HCT116 (cell line): ENCODE results near the gene TIE1. TPM values are rescaled to one million over a fixed set of nuclear protein-coding genes. Genes with fewer than 3 reads are reported as not detected.

Experiments
- ATAC-seq: fragments of 200-7000 bp; cut with Tn5 transposase; 2 replicates; pipeline ENCODE4 v1.9.1; 2020; ENCODE audit warnings: mild to moderate bottlenecking, moderate library complexity
- BruUV-seq: library from RNA; stranded (reverse); fragments of 400-500 nt; replicated peaks from 2 replicates; lab custom pipeline; 2021; lab: Mats Ljungman, UMichigan
- CTCF ChIA-PET: fragments of 300-600 bp; sonication (Branson Sonifier 250); formaldehyde crosslinking; loops from one replicate; lab custom pipeline; 2021; ENCODE audit warnings: antibody characterized with exemption; lab: Charles Lee
- POLR2A ChIA-PET: fragments of 300-600, 350-600 bp; sonication (Branson Sonifier 250); formaldehyde crosslinking; loops from one replicate; lab custom pipeline; 2021; ENCODE audit warnings: antibody characterized with exemption; lab: Charles Lee
- RAD21 ChIA-PET, 2 experiments: fragments of 300-600 bp; sonication (Branson Sonifier 250); formaldehyde crosslinking; loops; one replicate each; lab custom pipeline; 2023; ENCODE audit warnings: low total read pairs in 2 of 2; ENCODE audit not compliant: uncharacterized antibody in 2 of 2, unreplicated experiment in 2 of 2, low non-redundant PET in 1 of 2; lab: Charles Lee
- DNase-seq: peaks from one replicate; pipeline ENCODE4 v3.0.0-alpha.2; 2010; ENCODE audit warnings: low read depth, low spot score
- H2AFZ ChIP-seq: fragments of 200-600 bp; shearing (Covaris generic), sonication (generic); 2 replicates; pipeline ENCODE4 v1.6.1; 2017; ENCODE audit warnings: low read depth, mixed run types, mixed read lengths, antibody characterized with exemption, low read length; ENCODE audit not compliant: poor library complexity, severe bottlenecking
- H3K27ac ChIP-seq: 2 replicates; pipeline ENCODE4 v1.5.1; 2012; ENCODE audit warnings: low read depth, low read length
- H3K27me3 ChIP-seq: fragments of 200-600 bp; sonication (generic); 2 replicates; pipeline ENCODE4 v1.6.1; 2016; ENCODE audit warnings: mixed run types, low read length, mixed read lengths; ENCODE audit not compliant: insufficient read depth
- H3K36me3 ChIP-seq, 2 experiments: fragments of 200-500 bp in 1 of 2; fragments of 200-600 bp in 1 of 2; sonication (Bioruptor generic) in 1 of 2; sonication (generic) in 1 of 2; 2 replicates each; pipeline versions ENCODE4 v1.5.1 to v1.6.1; 2014 to 2016; ENCODE audit warnings: low read length in 2 of 2, inconsistent platforms in 1 of 2, mixed read lengths in 1 of 2, mixed run types in 1 of 2; ENCODE audit not compliant: insufficient read depth in 2 of 2, control insufficient read depth in 1 of 2
- H3K4me1 ChIP-seq, 2 experiments: fragments of 200-600 bp in 1 of 2; sonication (generic) in 1 of 2; 2 replicates each; pipeline versions ENCODE4 v1.5.1 to v1.6.1; 2012 to 2017; ENCODE audit warnings: low read length in 2 of 2, inconsistent platforms in 1 of 2, mild to moderate bottlenecking in 1 of 2, mixed read lengths in 1 of 2, mixed run types in 1 of 2, moderate library complexity in 1 of 2; ENCODE audit not compliant: insufficient read depth in 2 of 2, control insufficient read depth in 1 of 2
- H3K4me2 ChIP-seq: fragments of 200-600 bp; sonication (generic); 2 replicates; pipeline ENCODE4 v1.6.1; 2017; ENCODE audit warnings: mixed run types, low read length, mixed read lengths
- H3K4me3 ChIP-seq, 2 experiments: fragments of 200-600 bp in 1 of 2; sonication (generic) in 1 of 2; replicated peaks in 1 of 2; 2 replicates each; pipeline ENCODE4 v1.5.1; 2011 to 2016; ENCODE audit warnings: low read length in 2 of 2, control low read depth in 1 of 2, low read depth in 1 of 2, mild to moderate bottlenecking in 1 of 2, mixed read lengths in 1 of 2, mixed run types in 1 of 2
- H3K79me2 ChIP-seq: fragments of 200-600 bp; sonication (generic); 2 replicates; pipeline ENCODE4 v1.6.1; 2017; ENCODE audit warnings: mild to moderate bottlenecking, mixed run types, low read length, moderate library complexity, mixed read lengths; ENCODE audit not compliant: insufficient read depth
- H3K9ac ChIP-seq: fragments of 200-600 bp; sonication (generic); 2 replicates; pipeline ENCODE4 v1.6.1; 2016; ENCODE audit warnings: low read length, mixed read lengths
- H3K9me2 ChIP-seq: fragments of 200-600 bp; sonication (generic), shearing (Covaris generic); 2 replicates; pipeline ENCODE4 v1.6.1; 2017; ENCODE audit warnings: mixed run types, mild to moderate bottlenecking, moderate library complexity; ENCODE audit not compliant: insufficient read depth
- H3K9me3 ChIP-seq, 2 experiments: fragments of 200-500 bp in 1 of 2; fragments of 200-600 bp in 1 of 2; sonication (Bioruptor generic) in 1 of 2; sonication (generic) in 1 of 2; 2 replicates each; pipeline ENCODE4 v1.6.1; 2014 to 2017; ENCODE audit warnings: low read length in 2 of 2, mixed read lengths in 2 of 2, inconsistent platforms in 1 of 2, low read depth in 1 of 2, mild to moderate bottlenecking in 1 of 2, mixed run types in 1 of 2, moderate library complexity in 1 of 2; ENCODE audit not compliant: control insufficient read depth in 1 of 2, insufficient read depth in 1 of 2
- H4K20me1 ChIP-seq: fragments of 200-600 bp; sonication (generic), shearing (Covaris generic); 2 replicates; pipeline ENCODE4 v1.6.1; 2017; ENCODE audit warnings: mixed run types, mild to moderate bottlenecking, moderate library complexity; ENCODE audit not compliant: insufficient read depth
- EZH2phosphoT487 ChIP-seq: fragments of 200-600 bp; IDR thresholded peaks from 2 replicates; pipeline ENCODE4 v1.6.1; 2018; ENCODE audit warnings: antibody characterized with exemption, borderline replicate concordance
- SP1 ChIP-seq: IDR thresholded peaks from 2 replicates; pipeline ENCODE4 v1.6.1; 2012; ENCODE audit warnings: low read depth
- TCF7L2 ChIP-seq: IDR thresholded peaks from 2 replicates; pipeline ENCODE4 v1.7.0; 2011; ENCODE audit warnings: borderline replicate concordance, inconsistent platforms; ENCODE audit not compliant: insufficient read depth, insufficient read length; ENCODE audit errors: extremely low read depth
- ZFX ChIP-seq: fragments of 450-650 bp; IDR thresholded peaks from 2 replicates; pipeline ENCODE4 v1.6.1; 2017
- ZNF274 ChIP-seq: fragments of 200-500 bp; sonication (Bioruptor generic); IDR thresholded peaks from 2 replicates; pipeline ENCODE4 v1.6.1; 2014; ENCODE audit warnings: mild to moderate bottlenecking, low read depth, low read length, inconsistent platforms
- intact Hi-C: fragments of 100-400 bp; cut with micrococcal nuclease; formaldehyde crosslinking; loops from 2 replicates; pipeline ENCODE4 v1.10.0; 2022
- total RNA-seq: library from RNA; stranded (reverse); gene quantifications from one replicate; pipeline ENCODE4 v1.2.1, GENCODE V29; 2021; ENCODE audit not compliant: unreplicated experiment
- TF ChIP-seq, protein P1 (sequence below): IDR thresholded peaks from 2 replicates; pipeline ENCODE4 v1.6.1; 2012

The TIE1 gene
- total RNA-seq, 1 experiment from 2014 or later: not detected

GRCh38 chr1:43304314-43304681 lies 3.5 kb downstream of the TIE1 start:
- no peak overlapping the region for H3K9ac ChIP-seq
- no peaks in the 10 kb centered on the region for H3K79me2 ChIP-seq
- no peak overlapping the region for H3K4me2 ChIP-seq
- H2AFZ ChIP-seq: no peak overlapping the region
- no peak overlapping the region for H3K4me3 ChIP-seq
- no peak overlapping the region for H3K27ac ChIP-seq
- ChIA-PET POLR2A (no interaction called here), CTCF (no interaction called here), RAD21 (no interaction called here)
- no peaks in the 10 kb centered on the region for H3K9me3 ChIP-seq
- no peaks in the 10 kb centered on the region for H3K36me3 ChIP-seq
- H3K27me3 ChIP-seq: no peaks in the 10 kb centered on the region
- DNase-seq: no peak
- TF ChIP-seq ZFX: no peak
- peaks cover 0 to 7% of the 10 kb centered on the region in 2 experiments; a peak in 1 of 4 replicates for H3K4me1 ChIP-seq
- no peak for ATAC-seq
- intact Hi-C loops: no loop called here
- no TSS peak for BruUV-seq
- H3K9me2 ChIP-seq: no peaks in the 10 kb centered on the region
- no peaks in the 10 kb centered on the region for H4K20me1 ChIP-seq

DNA sequence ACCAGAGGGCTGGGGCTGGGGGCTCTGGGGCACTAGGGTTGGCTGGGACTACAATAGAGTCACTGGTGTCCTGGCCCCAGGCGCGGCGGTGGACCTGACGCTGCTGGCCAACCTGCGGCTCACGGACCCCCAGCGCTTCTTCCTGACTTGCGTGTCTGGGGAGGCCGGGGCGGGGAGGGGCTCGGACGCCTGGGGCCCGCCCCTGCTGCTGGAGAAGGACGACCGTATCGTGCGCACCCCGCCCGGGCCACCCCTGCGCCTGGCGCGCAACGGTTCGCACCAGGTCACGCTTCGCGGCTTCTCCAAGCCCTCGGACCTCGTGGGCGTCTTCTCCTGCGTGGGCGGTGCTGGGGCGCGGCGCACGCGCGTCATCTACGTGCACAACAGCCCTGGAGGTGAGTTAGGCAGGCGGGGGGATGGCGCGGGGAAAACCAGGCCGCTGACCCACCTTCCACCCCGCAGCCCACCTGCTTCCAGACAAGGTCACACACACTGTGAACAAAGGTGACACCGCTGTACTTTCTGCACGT lies 4.1 kb downstream of the TIE1 start:
- Histone ChIP-seq H3K9ac (no peak overlapping the region), H3K79me2 (no peaks in the 10 kb centered on the region), H2AFZ (no peak overlapping the region), H3K4me2 (no peak overlapping the region), H3K4me3 (no peak overlapping the region), H3K27me3 (no peaks in the 10 kb centered on the region), H3K36me3 (no peaks in the 10 kb centered on the region), H4K20me1 (no peaks in the 10 kb centered on the region), H3K4me1 (peaks cover 0 to 7% of the 10 kb centered on the region in 2 experiments; a peak in 1 of 4 replicates), H3K9me2 (no peaks in the 10 kb centered on the region), H3K27ac (no peak overlapping the region), H3K9me3 (no peaks in the 10 kb centered on the region)
- ATAC-seq: no peak
- ChIA-PET POLR2A (no interaction called here), RAD21 (no interaction called here), CTCF (no interaction called here)
- no TSS peak for BruUV-seq
- intact Hi-C loops: no loop called here
- no peak for DNase-seq
- TF ChIP-seq SP1 (no peak), TCF7L2 (no peak), EZH2phosphoT487 (no peak), ZNF274 (no peak), ZFX (no peak)
- TF ChIP-seq, protein P1, sequence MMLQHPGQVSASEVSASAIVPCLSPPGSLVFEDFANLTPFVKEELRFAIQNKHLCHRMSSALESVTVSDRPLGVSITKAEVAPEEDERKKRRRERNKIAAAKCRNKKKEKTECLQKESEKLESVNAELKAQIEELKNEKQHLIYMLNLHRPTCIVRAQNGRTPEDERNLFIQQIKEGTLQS: no peak
